Lung microvascular endothelial cell (primary cell): Measurements from ENCODE around the gene MXD3. TPM values are rescaled to one million over a fixed set of nuclear protein-coding genes. Genes with fewer than 3 reads are reported as not detected.
"Not testable (repeated sequence)": the region's sequence is repeated elsewhere in the genome, so short reads cannot be mapped to it uniquely, and the experiment has no call there.

ENCODE experiments used
- DNase-seq, 2 donors: peaks; one replicate each; pipeline versions ENCODE4 v3.0.0 to v3.0.0-alpha.2; 2010; ENCODE audit warnings: low read depth in 2 of 2
- total RNA-seq: library from RNA; depleted of rRNA; stranded (reverse); fragments of >200 nt; gene quantifications from 2 replicates; pipeline ENCODE4 v1.2.1, GENCODE V29; 2014

The MXD3 gene, protein sequence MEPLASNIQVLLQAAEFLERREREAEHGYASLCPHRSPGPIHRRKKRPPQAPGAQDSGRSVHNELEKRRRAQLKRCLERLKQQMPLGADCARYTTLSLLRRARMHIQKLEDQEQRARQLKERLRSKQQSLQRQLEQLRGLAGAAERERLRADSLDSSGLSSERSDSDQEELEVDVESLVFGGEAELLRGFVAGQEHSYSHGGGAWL
- total RNA-seq = 8.1 and 10.5 TPM in 2 replicates

DNA sequence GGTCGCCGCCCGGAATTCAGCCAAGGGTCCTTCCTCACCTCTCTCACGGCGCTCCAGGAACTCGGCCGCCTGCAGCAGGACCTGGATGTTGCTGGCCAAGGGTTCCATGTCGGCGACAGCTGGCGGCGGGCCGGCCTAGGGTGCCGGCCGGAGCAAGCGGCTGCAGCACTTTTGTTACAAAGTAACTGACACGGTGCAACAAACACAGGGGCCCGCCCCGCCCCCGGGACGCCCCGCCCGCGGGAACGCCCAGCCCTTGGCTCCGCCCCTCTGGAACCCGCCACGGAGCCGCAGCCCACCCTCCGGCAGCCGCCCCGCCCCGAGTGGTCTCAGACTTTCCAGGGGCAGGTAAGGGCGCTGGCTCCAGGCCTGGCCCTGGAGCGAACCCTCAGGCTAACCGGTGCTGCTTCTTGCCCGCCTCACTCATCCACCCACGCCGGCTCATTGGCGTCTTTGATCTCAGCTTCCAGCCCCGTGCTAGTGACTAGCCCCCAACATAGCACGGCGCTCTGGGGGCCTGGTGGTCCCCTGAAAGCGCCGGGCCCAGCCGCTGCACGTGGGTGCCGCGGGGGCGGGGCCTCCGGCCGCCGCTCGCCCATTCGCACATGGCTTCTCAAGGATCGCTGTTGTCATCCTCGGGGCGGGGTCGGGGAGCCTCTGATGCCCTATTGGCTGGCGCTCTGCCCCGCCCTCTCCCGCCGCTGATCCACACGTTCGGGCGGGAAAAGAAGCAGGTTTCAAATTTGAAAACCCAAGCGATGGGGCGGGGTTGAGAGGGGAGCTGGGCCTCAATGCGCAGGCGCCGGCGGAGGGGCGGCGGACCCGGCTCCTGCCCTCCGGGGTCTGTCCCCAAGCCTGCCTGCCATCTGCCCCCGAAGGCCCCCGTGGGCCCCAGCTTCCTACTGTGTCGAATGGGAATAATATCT is at the start of gene MXD3:
MXD3 (minus strand) TSS at position 176 of the 926 bp plus-strand sequence; CDS start at position 108, 68 bp downstream.
- peak; percentile 93 to 94 for DNase-seq

DNA sequence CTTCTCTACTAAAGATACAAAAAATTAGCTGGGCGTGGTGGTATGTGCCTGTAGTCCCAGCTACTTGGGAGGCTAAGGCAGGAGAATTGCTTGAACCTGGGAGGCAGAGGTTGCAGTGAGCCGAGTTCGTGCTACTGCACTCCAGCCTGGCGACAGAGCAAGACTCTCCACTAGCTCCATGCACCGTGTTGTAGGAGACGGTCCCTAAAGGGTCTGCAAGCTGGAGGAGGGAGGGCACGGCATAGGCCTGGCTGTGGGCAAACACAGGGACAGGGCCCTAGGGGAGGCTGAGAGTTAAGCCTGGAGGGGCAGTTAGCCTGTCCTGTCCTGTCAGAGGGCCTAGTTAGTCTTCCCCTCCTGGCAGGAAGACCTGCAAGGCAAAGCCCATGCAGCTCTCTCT is 49.0 kb upstream of the MXD3 start:
- DNase-seq = not testable (repeated sequence)

DNA sequence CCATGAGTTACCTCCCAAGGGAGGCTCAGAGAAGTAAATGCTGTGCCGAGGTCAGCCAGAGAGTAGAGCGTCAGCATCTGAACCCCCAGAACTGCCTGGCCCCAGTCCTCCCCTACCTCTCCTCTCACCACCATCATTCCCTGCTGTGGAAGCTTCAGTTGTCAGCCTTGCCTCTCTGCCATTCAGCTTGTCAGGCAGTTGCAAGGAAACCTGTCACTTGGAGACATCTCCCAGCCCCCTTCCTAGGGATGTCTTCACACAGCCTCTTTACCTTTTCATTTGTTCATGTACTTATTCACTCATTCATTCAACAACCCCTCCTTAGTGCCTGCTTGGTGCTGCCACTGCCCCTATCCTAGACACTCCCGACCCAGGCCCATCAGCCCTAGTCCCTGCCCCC is 48.2 kb upstream of the MXD3 start:
- DNase-seq = no peak

DNA sequence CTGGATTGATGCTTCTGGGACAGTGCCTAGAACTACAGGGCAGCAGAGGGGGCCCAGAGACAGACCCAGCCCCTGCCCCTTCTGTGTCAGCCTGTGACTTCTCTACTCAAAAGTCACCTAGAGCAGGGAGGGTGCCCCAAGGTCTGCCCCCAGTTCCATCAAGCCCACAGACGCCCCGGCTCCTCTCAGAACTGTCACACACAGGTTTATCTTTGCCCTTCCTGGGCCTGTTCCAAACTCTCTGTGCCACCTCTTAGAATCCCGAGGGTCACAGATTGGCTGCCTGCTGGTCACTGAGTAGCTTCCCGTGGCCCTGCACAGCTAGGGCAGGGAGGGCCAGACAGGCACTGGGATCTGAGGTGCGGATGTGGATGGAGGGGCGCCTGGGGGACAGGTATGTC is 47.8 kb upstream of the MXD3 start:
- no peak for DNase-seq

DNA sequence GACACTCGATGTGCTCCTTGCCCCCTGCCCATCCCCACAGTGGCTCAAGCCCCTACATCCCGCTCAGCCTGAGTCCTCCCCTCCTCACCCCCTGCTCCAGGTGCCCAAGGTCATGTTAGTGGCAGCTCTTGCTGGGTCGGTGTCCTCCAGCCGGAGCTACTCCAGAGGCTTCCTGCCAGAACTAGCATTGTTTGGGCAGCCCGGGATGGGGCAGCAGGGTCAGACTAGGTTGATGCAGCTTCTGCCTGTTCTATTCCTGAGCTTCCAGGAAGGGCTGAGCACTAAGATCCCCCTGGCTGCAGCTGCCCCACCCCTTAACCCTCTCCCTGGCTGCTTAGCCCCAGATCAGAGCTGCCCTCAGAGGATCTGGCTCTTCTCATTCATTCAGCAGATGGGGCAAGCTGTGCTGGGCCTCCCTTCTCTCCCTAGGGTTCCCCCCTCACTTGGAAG is 46.7 kb upstream of the MXD3 start:
- DNase-seq = peak in 1 of 2 donors; percentile 33

DNA sequence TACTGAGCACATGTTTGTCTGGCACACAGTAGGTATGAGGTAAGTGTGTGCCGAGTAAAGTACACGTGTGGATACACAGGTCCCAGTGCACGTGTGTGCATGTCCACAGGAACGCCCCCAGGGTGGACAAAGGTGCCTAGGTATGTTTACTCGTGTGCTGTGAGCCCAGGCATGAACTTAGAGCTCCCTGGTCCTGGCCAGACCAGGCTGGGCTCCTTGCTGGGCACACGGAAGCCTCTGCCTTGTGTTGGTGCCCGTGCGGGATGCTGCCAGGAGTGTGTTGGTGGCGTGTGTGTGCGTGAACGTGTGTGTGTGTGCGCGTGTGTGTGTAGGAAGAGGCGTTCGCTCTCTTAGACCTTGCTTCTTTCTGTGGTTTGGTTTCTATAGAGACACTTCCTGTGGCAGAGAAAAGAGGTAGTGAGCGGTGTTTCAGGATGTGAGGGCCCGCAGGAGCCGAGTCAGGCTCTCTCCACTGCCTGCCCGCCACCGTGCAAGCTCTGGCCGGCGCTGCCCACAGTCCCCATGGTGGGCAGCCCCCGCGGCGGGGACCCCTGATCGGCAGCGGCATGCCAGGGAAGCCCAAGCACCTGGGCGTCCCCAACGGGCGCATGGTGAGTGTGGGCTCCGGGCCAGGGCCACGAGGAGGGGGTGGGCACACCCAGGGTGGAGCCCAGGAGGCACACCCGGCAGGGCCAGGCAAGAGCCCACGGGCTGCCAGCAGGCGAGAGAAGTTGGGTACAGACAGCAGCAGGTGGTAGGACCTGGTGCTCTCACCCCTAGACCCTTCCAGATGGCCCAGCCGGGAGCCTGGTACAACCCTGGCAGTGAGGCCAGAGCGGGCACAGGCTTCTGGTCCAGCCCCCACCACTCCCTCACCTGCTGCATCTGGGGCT is 46.0 kb upstream of the MXD3 start, which contains the start of gene RGS14:
RGS14 (plus strand) TSS at position 466 of the 893 bp plus-strand sequence; CDS start at position 567, 101 bp downstream.
- peak; percentile 83 to 91 for DNase-seq

DNA sequence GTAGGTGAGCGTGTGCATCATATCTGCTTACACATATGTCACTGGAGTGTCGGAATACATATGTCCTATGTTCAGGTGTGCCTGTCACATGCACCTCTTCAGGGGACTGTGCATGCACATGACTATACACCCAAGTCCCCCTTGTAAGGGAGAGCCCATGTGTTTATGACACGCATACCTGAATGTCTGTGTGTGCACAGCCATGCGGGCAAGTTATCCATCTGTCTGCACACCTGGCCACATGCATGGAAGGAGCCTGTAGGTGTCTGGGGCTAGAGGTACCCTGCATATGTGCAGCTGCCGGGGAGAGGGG is 45.4 kb upstream of the MXD3 start:
- no peak for DNase-seq

DNA sequence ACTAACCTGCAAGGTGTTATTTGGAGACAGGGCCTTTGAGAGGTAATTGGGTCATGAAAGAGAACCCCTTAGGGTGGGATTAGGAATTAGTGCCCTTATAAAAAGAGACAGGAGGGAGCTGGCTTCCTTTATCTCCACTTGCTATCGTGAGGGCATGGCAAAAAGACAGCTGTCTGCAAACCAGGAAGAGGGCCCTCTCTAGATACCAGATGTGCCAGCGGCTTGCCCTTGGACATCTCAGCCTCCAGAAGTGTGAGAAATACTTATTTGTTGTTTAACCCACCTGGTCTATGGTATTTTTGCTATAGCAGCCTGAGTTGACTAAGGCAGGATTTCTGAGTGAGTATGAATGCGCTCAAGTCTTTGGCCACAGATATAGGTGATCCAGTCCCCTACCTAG is 45.0 kb upstream of the MXD3 start:
- no peak for DNase-seq

DNA sequence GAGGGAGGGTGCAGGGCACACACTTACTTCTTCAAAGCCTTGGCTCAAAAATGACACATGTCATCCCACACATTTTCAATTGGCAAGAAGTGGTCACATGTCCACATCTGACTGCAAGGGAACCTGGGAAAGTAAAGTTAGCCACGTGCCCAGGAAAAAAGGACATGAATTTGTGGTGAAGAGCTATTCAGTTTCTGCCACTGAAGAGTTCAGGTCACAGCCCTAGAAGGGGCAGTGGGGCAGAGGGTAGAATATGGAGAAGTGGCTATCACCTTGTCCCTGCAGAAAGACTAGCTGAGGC is 44.1 kb upstream of the MXD3 start:
- DNase-seq = no peak

DNA sequence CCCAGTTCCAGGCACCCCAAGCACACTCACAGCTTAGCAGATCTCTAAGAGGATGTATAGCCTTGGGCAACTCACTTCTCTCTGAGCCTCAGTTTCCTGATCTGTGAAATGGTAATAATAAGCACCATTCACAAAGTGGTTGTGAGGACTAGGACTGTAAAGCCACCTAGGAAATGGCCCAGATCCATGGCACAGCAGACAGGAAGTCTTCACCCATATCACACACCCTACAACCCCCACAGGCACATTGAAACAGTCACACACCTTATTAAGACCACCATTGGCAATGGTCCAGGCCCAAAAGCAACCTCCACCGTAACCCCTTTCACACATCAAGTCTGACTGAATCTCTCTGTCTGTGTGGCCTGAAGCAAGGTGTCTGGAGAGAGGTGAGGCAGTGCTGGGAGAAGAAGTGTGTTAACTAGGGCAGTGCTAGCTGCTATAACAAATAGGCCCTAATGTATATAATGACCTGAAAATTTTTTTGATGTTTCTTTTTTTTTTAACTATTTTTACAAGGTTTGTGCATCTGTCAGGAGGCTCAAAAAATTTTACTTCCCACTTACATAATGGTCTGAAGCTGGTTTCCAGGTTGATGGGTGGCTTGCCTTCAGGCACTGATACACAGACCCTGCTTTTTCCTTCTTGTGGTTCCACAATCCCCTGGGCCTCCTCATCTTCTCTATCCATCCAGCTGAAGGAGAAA is 43.6 kb upstream of the MXD3 start:
- no peak for DNase-seq

DNA sequence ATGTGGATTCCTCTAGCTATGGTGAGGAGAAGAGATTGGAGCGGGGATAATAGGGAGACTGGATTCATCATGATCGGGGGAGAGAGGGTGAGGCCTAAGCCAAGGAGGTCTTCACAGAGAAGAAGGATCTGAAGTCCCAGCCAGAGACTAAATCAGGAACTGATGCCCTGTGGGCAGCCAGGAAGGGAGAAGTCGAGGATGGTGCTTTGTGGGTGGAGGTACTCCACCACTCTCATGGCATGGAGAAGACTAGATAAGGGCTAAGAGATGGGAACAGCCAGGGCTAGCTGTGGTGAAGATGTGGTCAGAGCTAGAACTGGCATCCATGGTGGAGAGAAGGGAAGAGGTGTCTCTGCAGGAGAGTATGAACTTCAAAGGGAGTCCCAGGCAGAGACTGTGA is 43.0 kb upstream of the MXD3 start:
- DNase-seq = no peak

DNA sequence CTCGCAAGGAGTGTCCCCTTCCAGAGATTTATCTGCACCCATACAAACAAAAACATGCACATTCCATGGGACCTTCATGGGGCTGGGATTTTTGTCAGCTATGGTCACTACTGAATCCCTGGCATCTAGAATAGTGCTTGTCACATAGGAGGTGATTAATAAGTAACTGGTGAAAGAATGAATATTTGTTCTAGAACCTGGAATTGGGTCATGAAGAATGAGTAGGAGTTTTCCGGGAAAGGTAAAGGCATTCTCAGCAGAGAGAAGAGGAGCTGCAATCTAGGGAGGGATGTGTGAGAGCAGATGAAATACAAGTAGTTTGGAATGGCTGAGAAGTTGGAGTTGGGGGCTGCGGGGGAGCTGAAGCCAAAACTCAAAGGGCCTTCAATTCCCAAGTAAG is 42.6 kb upstream of the MXD3 start:
- DNase-seq = no peak

DNA sequence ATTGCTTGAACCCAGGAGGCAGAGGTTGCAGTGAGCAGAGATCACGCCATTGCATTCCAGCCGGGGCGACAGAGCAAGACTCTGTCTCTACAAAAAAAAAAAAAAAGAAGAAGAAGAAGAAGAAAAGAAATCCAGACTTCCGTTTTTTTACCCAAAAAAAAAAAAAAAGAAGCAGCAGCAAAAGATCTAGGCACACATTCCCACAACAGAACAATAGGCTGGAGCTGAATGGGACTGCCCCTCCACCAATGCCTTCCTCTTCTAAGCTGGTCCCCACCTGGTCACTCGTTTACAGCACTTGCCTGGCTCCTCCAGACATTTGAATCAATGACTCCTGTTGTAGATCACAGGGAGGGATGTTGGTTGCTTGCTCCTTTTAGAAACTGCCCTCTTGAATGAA is 41.4 kb upstream of the MXD3 start:
- DNase-seq = no peak

DNA sequence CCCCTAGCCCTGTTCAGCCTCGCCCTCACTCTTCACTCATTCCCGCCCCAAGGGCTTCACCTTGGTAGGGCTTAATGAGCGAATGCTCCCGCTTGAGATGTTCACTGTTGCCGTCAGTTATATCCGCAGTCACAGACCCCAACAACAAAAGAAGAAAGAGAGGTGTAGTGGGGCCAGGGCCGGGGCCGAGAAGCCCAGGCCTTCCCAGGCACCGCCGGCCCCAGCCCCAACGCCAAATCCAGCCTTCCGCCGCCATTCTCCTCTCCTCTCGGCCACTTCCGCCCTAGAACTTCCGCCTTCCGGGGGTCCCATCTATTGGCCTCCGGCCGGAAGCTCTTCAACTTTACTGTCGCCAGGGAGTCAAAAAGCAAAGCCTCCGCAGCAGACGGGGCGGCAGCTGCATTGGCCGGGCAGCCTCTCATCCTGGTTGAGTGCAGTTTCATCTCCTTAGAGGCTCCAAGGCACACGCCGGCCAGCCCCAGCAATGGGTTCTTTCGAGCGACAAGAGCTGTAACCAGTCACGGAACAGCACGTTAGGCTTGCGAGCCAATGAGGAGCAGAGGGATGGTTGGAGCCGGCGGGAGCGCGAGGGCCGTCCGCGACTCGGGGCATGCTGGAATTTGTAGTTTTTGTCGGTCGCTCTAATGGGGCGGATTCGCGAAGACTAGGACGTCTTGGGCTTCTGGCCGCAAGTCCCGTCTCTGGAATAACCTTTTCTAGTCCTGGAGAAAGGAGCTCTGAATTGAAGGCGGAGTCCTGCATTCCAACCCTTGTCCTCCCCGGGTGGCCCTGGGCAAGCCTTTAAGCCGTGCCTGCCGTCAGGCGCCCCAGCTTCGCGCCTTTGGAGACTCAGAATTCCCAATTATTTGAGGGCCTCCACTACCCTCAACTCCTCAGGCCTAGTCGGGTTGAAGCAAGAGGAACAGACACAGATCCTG is 40.0 kb upstream of the MXD3 start, which contains the start of gene LMAN2:
LMAN2 (minus strand) TSS at position 277 of the 938 bp plus-strand sequence; CDS start at position 256, 21 bp downstream.
- peak; percentile 97 for DNase-seq

DNA sequence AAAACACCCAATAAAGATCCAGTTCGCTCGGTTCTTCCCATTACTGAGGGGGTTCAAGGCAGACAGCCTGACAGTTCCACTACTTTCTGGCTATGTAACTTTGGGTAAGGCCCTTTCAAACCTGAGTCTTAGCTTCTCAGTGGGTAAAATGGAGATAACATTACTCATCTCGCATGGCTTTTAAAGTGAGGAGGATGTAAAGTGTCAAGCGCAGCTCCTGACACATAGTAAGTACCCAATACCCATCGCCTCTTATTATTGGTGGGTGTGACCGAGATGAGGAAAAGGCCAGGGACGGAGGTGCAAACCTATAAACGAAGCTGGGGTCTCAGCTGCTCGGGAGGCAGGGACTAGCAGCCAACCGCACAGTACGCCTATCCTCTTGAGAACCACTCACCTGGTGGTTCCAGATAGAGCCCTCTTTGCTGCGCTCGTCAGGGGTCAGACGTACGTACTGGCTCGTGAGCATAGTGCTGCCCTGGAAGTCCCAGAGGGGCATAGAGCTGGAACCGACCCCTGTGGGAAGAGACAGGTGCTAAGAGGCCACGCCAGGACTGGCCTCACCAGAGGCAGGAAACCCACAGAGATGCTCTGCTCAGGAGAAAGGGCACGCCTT is 39.2 kb upstream of the MXD3 start:
- DNase-seq = no peak

DNA sequence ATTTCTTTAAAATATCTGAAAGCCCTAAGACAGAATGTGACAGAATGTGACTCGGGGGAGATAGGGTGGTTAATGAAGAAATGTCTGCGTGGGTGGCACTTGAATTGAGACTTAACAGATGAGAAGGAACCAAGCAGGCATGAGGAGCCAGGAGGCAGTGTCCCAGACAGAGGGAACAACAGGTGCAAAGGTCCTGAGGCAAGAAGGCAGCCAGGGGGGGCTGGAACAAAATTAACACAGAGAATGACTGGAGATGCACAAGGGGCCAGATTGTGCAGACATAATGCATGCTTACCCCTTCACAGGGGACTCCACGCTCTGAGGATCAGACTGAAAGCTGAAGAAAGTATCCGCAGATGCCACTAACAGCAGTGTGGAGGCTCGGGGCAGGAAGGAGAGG is 38.1 kb upstream of the MXD3 start:
- DNase-seq = no peak

DNA sequence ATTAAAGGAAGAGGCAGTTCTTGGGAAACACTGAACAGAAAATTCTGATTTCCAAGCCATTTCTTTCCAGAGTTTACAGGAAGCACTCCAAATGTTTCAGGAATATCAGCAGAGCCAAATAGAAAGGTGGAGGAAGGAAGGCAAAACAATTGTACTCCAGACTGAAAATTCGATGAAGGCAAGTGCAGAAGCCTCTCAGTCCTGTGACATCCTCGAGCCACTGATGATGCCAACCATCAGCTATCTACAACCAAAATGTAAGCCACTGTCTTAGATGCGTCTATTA is 37.6 kb upstream of the MXD3 start:
- no peak for DNase-seq

DNA sequence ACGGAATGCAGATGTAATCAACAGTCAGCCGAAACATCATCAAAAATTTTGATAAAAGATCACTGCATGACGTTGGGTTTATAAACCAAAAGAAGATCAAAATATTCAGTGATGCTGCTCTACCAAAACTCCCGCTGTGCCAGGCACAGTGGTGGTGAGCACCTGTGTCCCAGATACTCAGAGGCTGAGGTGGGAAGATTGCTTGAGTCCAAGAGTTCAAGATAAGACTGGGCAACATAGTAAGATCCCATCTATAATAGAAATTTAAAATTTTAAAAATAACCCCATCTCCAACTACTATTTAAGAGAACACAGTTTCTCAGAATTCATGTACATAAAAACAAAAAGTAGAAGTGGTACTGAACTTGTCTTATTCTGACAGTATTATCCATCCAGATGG is 36.0 kb upstream of the MXD3 start:
- DNase-seq = no peak

DNA sequence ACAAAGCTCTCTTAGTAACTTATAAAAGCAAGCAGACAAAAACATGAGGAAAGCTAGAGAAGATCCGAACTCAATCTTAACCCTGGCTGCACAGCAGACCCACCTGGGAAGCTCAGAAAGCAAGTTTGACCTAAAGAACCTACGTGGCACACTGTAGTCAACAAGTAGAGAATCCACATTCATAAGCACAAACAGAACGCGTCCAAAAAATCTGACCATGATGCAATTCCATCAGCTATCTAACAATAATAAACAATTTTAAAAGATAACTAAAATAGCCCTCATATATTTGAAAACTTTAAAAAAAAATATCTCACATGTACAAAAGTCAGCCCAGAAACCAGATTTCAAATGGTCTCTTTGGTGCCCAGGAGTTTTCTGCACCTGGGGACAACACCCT is 35.1 kb upstream of the MXD3 start:
- DNase-seq = no peak

DNA sequence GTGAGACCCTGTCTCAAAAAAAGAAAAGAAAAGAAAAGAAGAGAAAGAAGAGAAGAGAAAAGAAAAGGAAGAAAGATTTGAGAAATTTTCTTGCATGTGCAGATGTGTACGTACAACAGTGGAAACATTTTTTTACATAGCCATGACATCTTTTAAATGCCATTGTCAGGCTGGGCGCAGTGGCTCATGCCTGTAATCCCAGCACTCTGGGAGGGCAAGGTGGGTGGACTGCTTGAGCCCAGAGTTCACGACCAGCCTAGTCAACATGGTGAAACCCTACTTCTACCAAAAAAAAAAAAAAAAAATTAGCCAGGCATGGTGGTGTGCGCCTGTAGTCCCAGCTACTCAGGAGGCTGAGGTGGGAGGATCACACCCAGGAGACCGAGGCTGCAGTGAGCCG is 33.2 kb upstream of the MXD3 start:
- DNase-seq = no peak
